Endothelial cell of umbilical vein (primary cell): ENCODE measurements around the gene SLC16A7.

Experiments used
- CTCF ChIP-seq, 2 donors: IDR thresholded peaks; 1 replicate in 1 of 2; 2 replicates in 1 of 2; pipeline ENCODE4 v1.5.1; 2011; ENCODE audit warnings: low read length in 2 of 2, mild to moderate bottlenecking in 2 of 2, moderate library complexity in 2 of 2, control low read depth in 1 of 2, inconsistent platforms in 1 of 2, low read depth in 1 of 2; ENCODE audit not compliant: insufficient read depth in 1 of 2; ENCODE audit errors: extremely low read depth in 1 of 2
- EZH2 ChIP-seq: IDR thresholded peaks from 2 replicates; pipeline ENCODE4 v1.6.1; 2012; ENCODE audit warnings: borderline replicate concordance, low read depth, mild to moderate bottlenecking, moderate library complexity, low read length, inconsistent platforms; ENCODE audit not compliant: severe bottlenecking
- FOS ChIP-seq: IDR thresholded peaks from 2 replicates; pipeline ENCODE4 v1.6.1; 2011; ENCODE audit warnings: mild to moderate bottlenecking, low read length, moderate library complexity, borderline replicate concordance; ENCODE audit not compliant: insufficient read depth
- GATA2 ChIP-seq: IDR thresholded peaks from 2 replicates; pipeline ENCODE4 v1.7.0; 2011; ENCODE audit warnings: low read depth, mild to moderate bottlenecking, moderate library complexity, mixed read lengths, low read length; ENCODE audit not compliant: insufficient read length, insufficient read depth
- JUN ChIP-seq: IDR thresholded peaks from 2 replicates; pipeline ENCODE4 v1.6.1; 2011; ENCODE audit warnings: borderline replicate concordance, low read depth; ENCODE audit not compliant: insufficient read length, insufficient read depth
- MAX ChIP-seq: IDR thresholded peaks from 2 replicates; pipeline ENCODE4 v1.6.1; 2011; ENCODE audit not compliant: insufficient read depth, insufficient read length
- MYC ChIP-seq: IDR thresholded peaks from one replicate; pipeline ENCODE4 v1.6.1; 2011; ENCODE audit warnings: mild to moderate bottlenecking, low read depth, low read length
- POLR2A ChIP-seq: IDR thresholded peaks from 2 replicates; pipeline ENCODE4 v1.6.1; 2012; ENCODE audit warnings: low read depth, mild to moderate bottlenecking, control low read depth, low read length
- POLR2AphosphoS5 ChIP-seq: IDR thresholded peaks from 2 replicates; pipeline ENCODE4 v1.6.1; 2012; ENCODE audit warnings: low read depth, mild to moderate bottlenecking, control low read depth, low read length, moderate library complexity; ENCODE audit not compliant: insufficient read depth

DNA sequence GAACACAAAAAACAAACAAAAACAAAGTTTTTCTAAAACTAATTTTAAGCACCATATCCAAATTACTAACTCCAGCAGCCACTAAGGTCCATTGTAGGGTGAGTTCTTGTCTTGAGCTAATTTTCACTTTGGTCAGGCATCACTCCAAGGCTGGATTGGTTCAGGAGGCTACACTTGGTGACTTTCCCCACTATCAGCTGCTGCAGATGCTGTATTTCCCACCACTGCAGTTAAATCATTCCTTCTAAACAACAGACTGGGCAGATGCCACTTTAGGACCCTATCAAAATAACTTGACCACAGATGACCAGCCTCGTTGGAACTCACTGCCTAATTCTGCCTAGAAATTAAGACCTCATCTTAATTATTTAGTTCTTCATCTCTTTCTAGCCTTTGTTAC lies 140.5 kb downstream of the SLC16A7 start:
- no peak for TF ChIP-seq POLR2A
- no peak for TF ChIP-seq CTCF (IDR thresholded peaks at IDR 0.05; ENCODE audit: extremely low read depth in 1 of 2, insufficient read depth in 1 of 2, low read depth in 1 of 2, low read length in 2 of 2)
- no peak for TF ChIP-seq FOS
- no peak for TF ChIP-seq POLR2AphosphoS5
- TF ChIP-seq EZH2, result no peak
- no peak for TF ChIP-seq MYC
- no peak for TF ChIP-seq MAX
- no peak for TF ChIP-seq GATA2
- no peak for TF ChIP-seq JUN
